ENCODE measurements around the gene PIK3R3. TPM values are rescaled to one million over a fixed set of nuclear protein-coding genes. Genes with fewer than 3 reads are reported as not detected.

PIK3R3 gene
- total RNA-seq, 4 donors from 2014 or later: 16.7 to 91.0 (median 49.0) TPM

- TF ChIP-seq CTCF (IDR thresholded peaks at IDR 0.05; ENCODE audit: low read depth): no peak
Observed at GRCh38 chr1:46084553-46085451, 47.6 kb downstream of the PIK3R3 start.

GRCh38 chr1:46083579-46083978, 48.9 kb downstream of the PIK3R3 start:
- no peak for TF ChIP-seq CTCF (IDR thresholded peaks at IDR 0.05; ENCODE audit: low read depth)

- TF ChIP-seq CTCF (IDR thresholded peaks at IDR 0.05; ENCODE audit: low read depth): no peak
Observed at GRCh38 chr1:46081619-46082018, 50.8 kb downstream of the PIK3R3 start.

GRCh38 chr1:46081206-46081605, 51.2 kb downstream of the PIK3R3 start:
- no peak for TF ChIP-seq CTCF (IDR thresholded peaks at IDR 0.05; ENCODE audit: low read depth)

GRCh38 chr1:46080257-46080656, 52.2 kb downstream of the PIK3R3 start:
- no peak for TF ChIP-seq CTCF (IDR thresholded peaks at IDR 0.05; ENCODE audit: low read depth)

- TF ChIP-seq CTCF (IDR thresholded peaks at IDR 0.05; ENCODE audit: low read depth): no peak
Observed at GRCh38 chr1:46077644-46078043, 54.8 kb downstream of the PIK3R3 start.

- no peak for TF ChIP-seq CTCF (IDR thresholded peaks at IDR 0.05; ENCODE audit: low read depth)
Observed at GRCh38 chr1:46076343-46076742, 56.1 kb downstream of the PIK3R3 start.

All from subcutaneous adipose tissue (tissue), 4 donors.